ENCODE data around the gene ARAP3. TPM values are rescaled to one million over a fixed set of nuclear protein-coding genes. Genes with fewer than 3 reads are reported as not detected.

The ARAP3 gene
- total RNA-seq, 1 donor = 2.2 TPM

DNA sequence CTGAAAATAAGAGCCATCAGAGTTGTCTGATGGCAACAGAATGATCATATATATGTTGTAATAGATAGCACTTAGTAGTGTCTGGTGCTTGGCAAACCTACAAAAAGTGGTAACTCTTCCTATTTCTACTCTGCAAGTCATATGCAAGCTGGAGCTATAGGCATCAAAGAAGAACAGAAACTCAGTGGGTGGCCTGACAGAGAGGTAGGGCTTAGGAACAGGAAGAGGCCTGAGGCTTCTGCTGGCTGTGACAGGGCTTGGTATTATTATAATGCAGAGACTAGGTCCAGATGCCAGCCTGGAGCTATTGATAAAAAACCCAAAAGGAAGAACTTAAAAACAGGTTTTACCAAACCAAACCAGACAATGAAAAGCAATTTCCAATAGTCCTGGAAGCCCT, 58.8 kb downstream of the ARAP3 start:
- Histone ChIP-seq H3K27me3 (ENCODE audit: insufficient read depth, low read length) (no peaks in the 10 kb centered on the region), H2AFZ (ENCODE audit: low read length) (no peak overlapping the region), H4K20me1 (ENCODE audit: insufficient read depth, low read length) (peaks cover 2% of the 10 kb centered on the region), H3K79me2 (ENCODE audit: insufficient read depth, low read length) (peaks cover 2% of the 10 kb centered on the region), H3K4me1 (ENCODE audit: insufficient read depth, low read length) (peaks cover 15% of the 10 kb centered on the region), H3K4me3 (ENCODE audit: insufficient read depth, low read length) (no peak overlapping the region), H3K27ac (ENCODE audit: low read depth, low read length) (no peak overlapping the region), H3K4me2 (ENCODE audit: insufficient read depth, low read length) (no peak overlapping the region), H3K9me3 (ENCODE audit: low read depth, low read length) (no peaks in the 10 kb centered on the region), H3K36me3 (ENCODE audit: insufficient read depth, low read length) (peaks cover 66% of the 10 kb centered on the region)
- DNase-seq (ENCODE audit: insufficient read length, low spot score, missing footprints) = no peak
- TF ChIP-seq, protein P1, sequence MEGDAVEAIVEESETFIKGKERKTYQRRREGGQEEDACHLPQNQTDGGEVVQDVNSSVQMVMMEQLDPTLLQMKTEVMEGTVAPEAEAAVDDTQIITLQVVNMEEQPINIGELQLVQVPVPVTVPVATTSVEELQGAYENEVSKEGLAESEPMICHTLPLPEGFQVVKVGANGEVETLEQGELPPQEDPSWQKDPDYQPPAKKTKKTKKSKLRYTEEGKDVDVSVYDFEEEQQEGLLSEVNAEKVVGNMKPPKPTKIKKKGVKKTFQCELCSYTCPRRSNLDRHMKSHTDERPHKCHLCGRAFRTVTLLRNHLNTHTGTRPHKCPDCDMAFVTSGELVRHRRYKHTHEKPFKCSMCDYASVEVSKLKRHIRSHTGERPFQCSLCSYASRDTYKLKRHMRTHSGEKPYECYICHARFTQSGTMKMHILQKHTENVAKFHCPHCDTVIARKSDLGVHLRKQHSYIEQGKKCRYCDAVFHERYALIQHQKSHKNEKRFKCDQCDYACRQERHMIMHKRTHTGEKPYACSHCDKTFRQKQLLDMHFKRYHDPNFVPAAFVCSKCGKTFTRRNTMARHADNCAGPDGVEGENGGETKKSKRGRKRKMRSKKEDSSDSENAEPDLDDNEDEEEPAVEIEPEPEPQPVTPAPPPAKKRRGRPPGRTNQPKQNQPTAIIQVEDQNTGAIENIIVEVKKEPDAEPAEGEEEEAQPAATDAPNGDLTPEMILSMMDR (IDR thresholded peaks at IDR 0.05; ENCODE audit: extremely low read depth, low read depth, low read length) = no peak

DNA sequence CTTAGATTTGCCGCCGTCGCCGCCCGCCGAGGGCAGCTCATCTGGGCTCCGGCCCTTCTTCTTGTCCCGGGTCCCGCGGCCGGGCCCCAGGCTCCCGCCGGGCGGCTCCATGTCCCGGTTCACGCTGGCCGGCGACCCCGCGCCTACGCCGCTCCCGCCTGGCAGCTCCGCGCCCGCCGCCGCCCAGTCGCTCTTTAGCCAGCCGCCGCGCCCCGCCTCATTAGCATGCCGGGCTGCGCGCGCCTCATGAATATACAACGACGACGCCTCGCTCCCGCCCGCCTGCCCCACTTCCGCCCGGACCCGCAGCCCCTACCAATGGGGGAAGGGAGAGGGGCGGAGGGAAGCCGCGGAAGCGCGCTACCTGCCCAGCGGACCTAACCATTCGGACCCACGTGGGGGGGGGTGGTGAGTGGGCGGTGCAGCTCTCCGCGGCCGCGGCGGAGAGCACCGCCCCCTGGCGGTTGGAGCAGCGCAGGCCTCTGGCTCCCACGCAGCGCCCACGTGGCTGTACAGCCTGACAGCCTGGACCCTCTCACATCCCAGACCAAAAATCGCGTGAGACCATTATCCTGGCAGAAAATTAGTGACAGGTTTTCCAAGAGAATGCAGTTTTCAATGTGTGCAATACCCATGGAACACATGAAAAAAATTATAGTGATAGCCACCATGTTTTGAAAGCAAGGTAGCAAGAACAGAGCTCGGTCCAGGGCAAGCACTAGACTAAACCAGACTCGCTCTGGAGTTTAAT, 63.1 kb downstream of the ARAP3 start, which contains the start of gene DIAPH1:
TSS of gene DIAPH1 (minus strand) at position 197 of the 751 bp plus-strand sequence. CDS start at position 111, 86 bp downstream.
- Histone ChIP-seq H3K4me1 (ENCODE audit: insufficient read depth, low read length) (peaks cover 28% of the 10 kb centered on the region), H3K79me2 (ENCODE audit: insufficient read depth, low read length) (peaks cover 43% of the 10 kb centered on the region), H3K9me3 (ENCODE audit: low read depth, low read length) (no peaks in the 10 kb centered on the region), H2AFZ (ENCODE audit: low read length) (peak within 1 kb of the TSS; percentile 75), H3K27ac (ENCODE audit: low read depth, low read length) (peak within 1 kb of the TSS; percentile 53), H3K4me3 (ENCODE audit: insufficient read depth, low read length) (peak within 1 kb of the TSS; percentile 84), H4K20me1 (ENCODE audit: insufficient read depth, low read length) (peaks cover 14% of the 10 kb centered on the region), H3K36me3 (ENCODE audit: insufficient read depth, low read length) (peaks cover 29% of the 10 kb centered on the region), H3K27me3 (ENCODE audit: insufficient read depth, low read length) (no peaks in the 10 kb centered on the region), H3K4me2 (ENCODE audit: insufficient read depth, low read length) (peak within 1 kb of the TSS; percentile 99)
- TF ChIP-seq, protein P1 (IDR thresholded peaks at IDR 0.05; ENCODE audit: extremely low read depth, low read depth, low read length) = peak; percentile 95
- peak; percentile 96 for DNase-seq (ENCODE audit: insufficient read length, low spot score, missing footprints)

DNA sequence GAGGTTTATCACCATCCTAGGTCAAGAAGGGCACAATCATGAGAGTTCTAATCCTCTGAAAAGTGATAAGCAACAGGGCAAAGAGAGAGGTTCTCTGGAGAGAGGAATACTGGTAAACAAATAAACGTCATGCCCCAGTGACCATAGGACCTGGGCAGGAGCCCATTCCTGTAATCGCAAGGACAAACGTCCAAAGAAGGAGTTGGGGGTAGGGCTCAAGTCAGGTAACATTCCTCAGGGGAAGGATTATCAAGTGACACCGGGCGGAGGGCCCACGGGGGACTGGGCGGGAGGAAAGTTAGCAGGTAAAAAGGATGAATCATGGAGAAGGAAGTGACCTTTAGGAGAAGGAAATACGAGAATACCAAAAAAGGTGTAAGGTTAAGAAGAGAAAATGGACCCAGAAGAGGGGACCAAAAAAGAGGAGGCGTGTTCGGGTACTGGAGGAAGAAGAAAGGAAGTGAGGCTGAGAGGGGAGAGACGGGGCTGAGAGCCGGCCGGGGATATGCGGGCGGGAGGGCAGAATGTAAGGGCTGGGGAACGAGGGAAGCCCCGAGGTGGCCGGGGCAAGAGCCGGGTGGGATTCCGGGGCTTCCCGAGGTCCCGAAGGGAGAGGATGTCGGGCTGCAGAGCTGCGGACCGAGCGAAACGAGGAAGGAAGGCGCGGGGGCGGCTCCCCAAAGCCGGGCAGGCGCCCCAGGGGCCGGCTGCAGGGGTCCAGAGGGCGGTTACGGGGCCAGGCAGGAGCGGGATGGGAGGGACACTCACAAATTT, 63.8 kb downstream of the ARAP3 start:
- H3K4me2 ChIP-seq (ENCODE audit: insufficient read depth, low read length) = peak overlapping the region; percentile 99
- H3K4me3 ChIP-seq (ENCODE audit: insufficient read depth, low read length) = peak overlapping the region; percentile 84
- H3K27ac ChIP-seq (ENCODE audit: low read depth, low read length) = peak overlapping the region; percentile 53
- H2AFZ ChIP-seq (ENCODE audit: low read length) = peak overlapping the region; percentile 75
- peaks cover 12% of the 10 kb centered on the region for H4K20me1 ChIP-seq (ENCODE audit: insufficient read depth, low read length)
- H3K79me2 ChIP-seq (ENCODE audit: insufficient read depth, low read length) = peaks cover 50% of the 10 kb centered on the region
- TF ChIP-seq, protein P1 (IDR thresholded peaks at IDR 0.05; ENCODE audit: extremely low read depth, low read depth, low read length) = no peak
- peaks cover 21% of the 10 kb centered on the region for H3K36me3 ChIP-seq (ENCODE audit: insufficient read depth, low read length)
- no peak for DNase-seq (ENCODE audit: insufficient read length, low spot score, missing footprints)
- H3K9me3 ChIP-seq (ENCODE audit: low read depth, low read length) = no peaks in the 10 kb centered on the region
- H3K27me3 ChIP-seq (ENCODE audit: insufficient read depth, low read length) = no peaks in the 10 kb centered on the region
- peaks cover 32% of the 10 kb centered on the region for H3K4me1 ChIP-seq (ENCODE audit: insufficient read depth, low read length)

DNA sequence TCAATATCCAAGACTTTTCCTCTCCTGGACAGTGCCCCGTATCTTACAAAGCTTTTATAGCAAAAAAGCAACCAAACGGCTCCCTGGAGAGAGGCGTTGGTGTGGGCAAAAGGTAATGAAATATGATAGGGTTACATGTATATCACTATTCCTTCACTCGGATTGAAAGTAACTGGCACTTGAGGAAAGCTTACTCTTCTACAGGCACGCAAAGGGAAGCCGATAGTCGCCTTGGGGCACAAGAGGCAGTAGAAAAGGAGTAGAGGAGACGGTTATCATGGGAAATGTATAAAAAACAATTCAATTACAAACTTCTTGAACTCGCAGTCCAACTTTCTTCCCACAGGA, 64.4 kb downstream of the ARAP3 start:
- peak overlapping the region; percentile 53 for H3K27ac ChIP-seq (ENCODE audit: low read depth, low read length)
- H3K4me3 ChIP-seq (ENCODE audit: insufficient read depth, low read length) = peak overlapping the region; percentile 84
- peaks cover 17% of the 10 kb centered on the region for H3K36me3 ChIP-seq (ENCODE audit: insufficient read depth, low read length)
- H3K27me3 ChIP-seq (ENCODE audit: insufficient read depth, low read length) = no peaks in the 10 kb centered on the region
- H3K9me3 ChIP-seq (ENCODE audit: low read depth, low read length) = no peaks in the 10 kb centered on the region
- H3K4me1 ChIP-seq (ENCODE audit: insufficient read depth, low read length) = peaks cover 32% of the 10 kb centered on the region
- H3K4me2 ChIP-seq (ENCODE audit: insufficient read depth, low read length) = peak overlapping the region; percentile 99
- TF ChIP-seq, protein P1 (IDR thresholded peaks at IDR 0.05; ENCODE audit: extremely low read depth, low read depth, low read length) = no peak
- H3K79me2 ChIP-seq (ENCODE audit: insufficient read depth, low read length) = peaks cover 56% of the 10 kb centered on the region
- peaks cover 12% of the 10 kb centered on the region for H4K20me1 ChIP-seq (ENCODE audit: insufficient read depth, low read length)
- DNase-seq (ENCODE audit: insufficient read length, low spot score, missing footprints) = no peak
- H2AFZ ChIP-seq (ENCODE audit: low read length) = peak overlapping the region; percentile 75
